22Rv1 (cell line): ENCODE results near the gene NAV2.

Source experiments
- ZFX ChIP-seq: fragments of 450-650 bp; IDR thresholded peaks from 2 replicates; pipeline ENCODE4 v1.6.1; 2017; ENCODE audit warnings: antibody characterized with exemption, borderline replicate concordance
- TF ChIP-seq, protein P1 (sequence below): fragments of 450-650 bp; IDR thresholded peaks from 2 replicates; pipeline ENCODE4 v1.5.1; 2017; ENCODE audit warnings: mild to moderate bottlenecking

DNA sequence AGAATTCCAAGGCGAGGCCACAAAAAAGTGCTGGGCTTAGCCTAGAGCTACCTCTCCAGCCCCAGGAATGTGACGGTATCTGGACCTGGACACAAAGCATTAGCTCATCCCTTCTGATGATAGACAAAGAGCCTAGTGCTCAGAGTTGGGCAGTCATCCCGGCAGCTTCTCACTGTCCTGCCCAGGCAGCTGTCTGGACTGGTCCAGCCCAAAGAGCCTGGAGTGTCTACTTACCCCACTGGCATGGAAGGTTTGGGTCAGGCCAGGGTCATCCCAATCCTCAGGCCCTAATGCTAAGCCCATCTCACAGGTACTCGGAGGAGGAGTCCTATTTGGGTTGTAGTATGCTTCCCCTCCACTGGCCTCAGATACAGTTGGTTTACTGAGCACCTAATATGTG lies 31.0 kb downstream of the NAV2 start:
- TF ChIP-seq, protein P1, sequence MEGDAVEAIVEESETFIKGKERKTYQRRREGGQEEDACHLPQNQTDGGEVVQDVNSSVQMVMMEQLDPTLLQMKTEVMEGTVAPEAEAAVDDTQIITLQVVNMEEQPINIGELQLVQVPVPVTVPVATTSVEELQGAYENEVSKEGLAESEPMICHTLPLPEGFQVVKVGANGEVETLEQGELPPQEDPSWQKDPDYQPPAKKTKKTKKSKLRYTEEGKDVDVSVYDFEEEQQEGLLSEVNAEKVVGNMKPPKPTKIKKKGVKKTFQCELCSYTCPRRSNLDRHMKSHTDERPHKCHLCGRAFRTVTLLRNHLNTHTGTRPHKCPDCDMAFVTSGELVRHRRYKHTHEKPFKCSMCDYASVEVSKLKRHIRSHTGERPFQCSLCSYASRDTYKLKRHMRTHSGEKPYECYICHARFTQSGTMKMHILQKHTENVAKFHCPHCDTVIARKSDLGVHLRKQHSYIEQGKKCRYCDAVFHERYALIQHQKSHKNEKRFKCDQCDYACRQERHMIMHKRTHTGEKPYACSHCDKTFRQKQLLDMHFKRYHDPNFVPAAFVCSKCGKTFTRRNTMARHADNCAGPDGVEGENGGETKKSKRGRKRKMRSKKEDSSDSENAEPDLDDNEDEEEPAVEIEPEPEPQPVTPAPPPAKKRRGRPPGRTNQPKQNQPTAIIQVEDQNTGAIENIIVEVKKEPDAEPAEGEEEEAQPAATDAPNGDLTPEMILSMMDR = no peak
- no peak for TF ChIP-seq ZFX
